HepG2 (cell line): ENCODE measurements around the gene MMP25. TPM values are rescaled to one million over a fixed set of nuclear protein-coding genes. Genes with fewer than 3 reads are reported as not detected.
A peak's percentile ranks its signal among the peaks of the same experiment; 100 is the strongest.

ENCODE experiments used
- CBX2 ChIP-seq, 2 experiments: fragments of 200-600 bp in 1 of 2; sonication (generic); formaldehyde crosslinking in 1 of 2; IDR thresholded peaks; 2 replicates each; pipeline versions ENCODE4 v1.7.0 to v1.8.1; 2018 to 2022; ENCODE audit warnings: low read depth in 2 of 2, low read length in 1 of 2, mild to moderate bottlenecking in 1 of 2, missing genetic modification reagents in 1 of 2
- CCAR2 ChIP-seq: fragments of 200-400 bp; formaldehyde crosslinking; optimal IDR thresholded peaks from 2 replicates; pipeline ENCODE3; 2018; ENCODE audit warnings: low read depth, mild to moderate bottlenecking, low read length, moderate library complexity
- GZF1 ChIP-seq: sonication (generic); formaldehyde crosslinking; IDR thresholded peaks from 2 replicates; pipeline ENCODE4 v1.5.1; 2020; ENCODE audit warnings: mild to moderate bottlenecking, missing genetic modification reagents
- IRX3 ChIP-seq: sonication (generic); formaldehyde crosslinking; IDR thresholded peaks from 2 replicates; pipeline ENCODE4 v1.8.1; 2023; ENCODE audit warnings: mild to moderate bottlenecking, low read depth, missing genetic modification reagents, borderline replicate concordance
- RBM39 ChIP-seq: fragments of 200-400 bp; formaldehyde crosslinking; IDR thresholded peaks from one replicate; pipeline ENCODE4 v1.6.1; 2018; ENCODE audit warnings: antibody characterized with exemption, mild to moderate bottlenecking, low read depth, low read length; ENCODE audit not compliant: poor library complexity, severe bottlenecking
- SMYD3 ChIP-seq: sonication (generic); formaldehyde crosslinking; IDR thresholded peaks from 2 replicates; pipeline ENCODE4 v1.8.1; 2023; ENCODE audit warnings: mild to moderate bottlenecking, missing genetic modification reagents
- ZNF232 ChIP-seq: sonication (generic); formaldehyde crosslinking; IDR thresholded peaks from 2 replicates; pipeline ENCODE4 v1.4.0; 2020; ENCODE audit warnings: missing genetic modification reagents, borderline replicate concordance
- ZNF326 ChIP-seq: sonication (generic); formaldehyde crosslinking; IDR thresholded peaks from 2 replicates; pipeline ENCODE4 v1.4.0; 2020; ENCODE audit warnings: missing genetic modification reagents, borderline replicate concordance
- ZNF546 ChIP-seq: sonication (generic); formaldehyde crosslinking; conservative IDR thresholded peaks from 2 replicates; pipeline ENCODE4 v1.8.1; 2023; ENCODE audit warnings: mild to moderate bottlenecking, missing genetic modification reagents
- ZNF749 ChIP-seq: sonication (generic); formaldehyde crosslinking; IDR thresholded peaks from 2 replicates; pipeline ENCODE4 v1.8.0; 2022; ENCODE audit warnings: mild to moderate bottlenecking, missing genetic modification reagents, moderate library complexity, borderline replicate concordance
- ZNF850 ChIP-seq: sonication (generic); formaldehyde crosslinking; conservative IDR thresholded peaks from 2 replicates; pipeline ENCODE4 v1.9.0; 2021; ENCODE audit warnings: mild to moderate bottlenecking, missing genetic modification reagents
- ZSCAN29 ChIP-seq: sonication (generic); formaldehyde crosslinking; conservative IDR thresholded peaks from 2 replicates; pipeline ENCODE4 v1.4.0; 2020; ENCODE audit warnings: mild to moderate bottlenecking, missing genetic modification reagents
- polyA plus RNA-seq, 8 experiments: library from polyadenylated mRNA; depleted of rRNA in 3 of 8; stranded (reverse) in 7 of 8; unstranded in 1 of 8; fragments of >200 nt; fragmentation: Illumina TruSeq in 4 of 8; extraction: Trizol in 4 of 8; gene quantifications; 2 replicates each; pipeline versions ENCODE4 v1.2.1 to v1.2.3, GENCODE V29; 2011 to 2016; ENCODE audit warnings: low read depth in 4 of 8, missing spikeins in 1 of 8, mixed read lengths in 1 of 8; ENCODE audit not compliant: insufficient read depth in 1 of 8
- total RNA-seq, 5 experiments: library from RNA; depleted of rRNA; stranded (reverse); fragments of >200 nt; fragmentation: Illumina TruSeq; extraction: Trizol; gene quantifications; 2 replicates each; pipeline ENCODE4 v1.2.3, GENCODE V29; 2016; ENCODE audit warnings: low read depth in 1 of 5
- TF ChIP-seq, protein P1 (sequence below): IDR thresholded peaks from 2 replicates; pipeline ENCODE4 v1.4.0; 2020; ENCODE audit warnings: mild to moderate bottlenecking, missing genetic modification reagents
- TF ChIP-seq, protein P2 (sequence below): sonication (generic); formaldehyde crosslinking; IDR thresholded peaks from 2 replicates; pipeline ENCODE4 v1.5.0; 2020; ENCODE audit warnings: missing genetic modification reagents, mild to moderate bottlenecking, borderline replicate concordance
- TF ChIP-seq, protein P3 (sequence below), 2 experiments: sonication (generic) in 1 of 2; formaldehyde crosslinking in 1 of 2; IDR thresholded peaks; 2 replicates each; pipeline versions ENCODE4 v1.4.0 to v1.6.1; 2018 to 2020; ENCODE audit warnings: missing genetic modification reagents in 2 of 2, borderline replicate concordance in 1 of 2, low read depth in 1 of 2, mild to moderate bottlenecking in 1 of 2, missing biosample characterization in 1 of 2
- TF ChIP-seq, protein P4 (sequence below): sonication (generic); formaldehyde crosslinking; IDR thresholded peaks from 2 replicates; pipeline ENCODE4 v1.4.0; 2020; ENCODE audit warnings: missing genetic modification reagents

The MMP25 gene
- total and polyA plus RNA-seq, 2 of the 13 experiments (the other 11 are each of a cell fraction or from before 2014, with no cell fraction given): 0.04 to 0.08 TPM

DNA sequence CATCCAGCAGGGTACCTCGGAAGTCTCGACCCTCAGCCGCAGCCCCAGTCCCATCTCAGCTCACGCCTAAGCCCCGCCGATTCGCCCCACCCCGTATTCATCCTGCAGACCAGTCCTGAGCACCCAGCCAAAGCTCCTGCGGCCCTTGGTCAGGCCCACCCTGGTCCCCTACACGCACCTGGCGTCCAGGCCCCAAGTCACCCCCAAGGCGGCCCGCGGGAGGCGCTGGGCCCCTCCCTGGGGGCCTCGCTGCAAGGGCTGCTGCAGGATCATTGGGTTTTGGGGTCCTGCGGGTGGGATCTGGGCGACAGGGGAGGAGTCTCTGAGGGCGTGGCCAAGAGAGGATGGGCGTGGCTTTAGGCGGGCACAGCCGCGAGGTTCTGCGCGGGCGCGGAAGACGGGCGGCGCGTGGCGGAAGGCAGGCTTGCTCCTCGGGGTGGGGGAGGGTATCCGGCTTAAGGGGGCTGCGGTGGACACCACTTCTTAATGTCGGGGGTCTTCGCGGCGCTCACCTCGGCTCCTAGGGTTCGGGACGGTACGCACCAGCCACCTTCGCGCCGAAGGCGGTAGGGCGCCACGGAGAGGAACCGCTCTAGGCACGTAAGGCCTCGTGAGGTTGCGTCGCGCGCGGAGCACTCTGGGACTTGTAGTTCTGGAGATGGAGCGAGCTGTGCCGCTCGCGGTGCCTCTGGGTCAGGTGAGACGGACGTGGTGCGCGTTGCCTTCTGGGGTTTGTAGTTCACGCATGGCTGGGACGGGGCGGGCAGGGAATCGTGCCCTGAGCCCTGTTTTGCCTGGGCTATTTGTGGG lies 22.5 kb upstream of the MMP25 start, which contains the start of the genes HCFC1R1 and THOC6 (continued):
- TF ChIP-seq ZNF749 (no peak), ZNF232 (peak; percentile 63; the same call in 1 of the 2 replicates), ZNF546 (no peak; the same call in 1 of the 2 replicates), SMYD3 (peak; percentile 92), GZF1 (CRISPR knock-in tag) (0 out of 2 replicates have a peak, but pooled peaks have one; percentile 34), ZNF326 (CRISPR knock-in tag) (peak; percentile 83; the same call in 1 of the 2 replicates), CBX2 (IDR thresholded peaks at IDR 0.05; ENCODE audit: low read depth, low read length) (no peak), CBX2 (CRISPR knock-in tag; IDR thresholded peaks at IDR 0.05; ENCODE audit: low read depth) (no peak), CCAR2 (no peak), ZSCAN29 (CRISPR knock-in tag) (no peak), IRX3 (peak; percentile 86; the same call in 1 of the 2 replicates), RBM39 (no peak), ZNF850 (CRISPR knock-in tag) (no peak)
- TF ChIP-seq, protein P1, sequence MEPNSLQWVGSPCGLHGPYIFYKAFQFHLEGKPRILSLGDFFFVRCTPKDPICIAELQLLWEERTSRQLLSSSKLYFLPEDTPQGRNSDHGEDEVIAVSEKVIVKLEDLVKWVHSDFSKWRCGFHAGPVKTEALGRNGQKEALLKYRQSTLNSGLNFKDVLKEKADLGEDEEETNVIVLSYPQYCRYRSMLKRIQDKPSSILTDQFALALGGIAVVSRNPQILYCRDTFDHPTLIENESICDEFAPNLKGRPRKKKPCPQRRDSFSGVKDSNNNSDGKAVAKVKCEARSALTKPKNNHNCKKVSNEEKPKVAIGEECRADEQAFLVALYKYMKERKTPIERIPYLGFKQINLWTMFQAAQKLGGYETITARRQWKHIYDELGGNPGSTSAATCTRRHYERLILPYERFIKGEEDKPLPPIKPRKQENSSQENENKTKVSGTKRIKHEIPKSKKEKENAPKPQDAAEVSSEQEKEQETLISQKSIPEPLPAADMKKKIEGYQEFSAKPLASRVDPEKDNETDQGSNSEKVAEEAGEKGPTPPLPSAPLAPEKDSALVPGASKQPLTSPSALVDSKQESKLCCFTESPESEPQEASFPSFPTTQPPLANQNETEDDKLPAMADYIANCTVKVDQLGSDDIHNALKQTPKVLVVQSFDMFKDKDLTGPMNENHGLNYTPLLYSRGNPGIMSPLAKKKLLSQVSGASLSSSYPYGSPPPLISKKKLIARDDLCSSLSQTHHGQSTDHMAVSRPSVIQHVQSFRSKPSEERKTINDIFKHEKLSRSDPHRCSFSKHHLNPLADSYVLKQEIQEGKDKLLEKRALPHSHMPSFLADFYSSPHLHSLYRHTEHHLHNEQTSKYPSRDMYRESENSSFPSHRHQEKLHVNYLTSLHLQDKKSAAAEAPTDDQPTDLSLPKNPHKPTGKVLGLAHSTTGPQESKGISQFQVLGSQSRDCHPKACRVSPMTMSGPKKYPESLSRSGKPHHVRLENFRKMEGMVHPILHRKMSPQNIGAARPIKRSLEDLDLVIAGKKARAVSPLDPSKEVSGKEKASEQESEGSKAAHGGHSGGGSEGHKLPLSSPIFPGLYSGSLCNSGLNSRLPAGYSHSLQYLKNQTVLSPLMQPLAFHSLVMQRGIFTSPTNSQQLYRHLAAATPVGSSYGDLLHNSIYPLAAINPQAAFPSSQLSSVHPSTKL (CRISPR knock-in tag): peak; percentile 50; the same call in 1 of the 2 replicates
- TF ChIP-seq, protein P2, sequence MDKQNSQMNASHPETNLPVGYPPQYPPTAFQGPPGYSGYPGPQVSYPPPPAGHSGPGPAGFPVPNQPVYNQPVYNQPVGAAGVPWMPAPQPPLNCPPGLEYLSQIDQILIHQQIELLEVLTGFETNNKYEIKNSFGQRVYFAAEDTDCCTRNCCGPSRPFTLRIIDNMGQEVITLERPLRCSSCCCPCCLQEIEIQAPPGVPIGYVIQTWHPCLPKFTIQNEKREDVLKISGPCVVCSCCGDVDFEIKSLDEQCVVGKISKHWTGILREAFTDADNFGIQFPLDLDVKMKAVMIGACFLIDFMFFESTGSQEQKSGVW (CRISPR knock-in tag): no peak
- TF ChIP-seq, protein P3, sequence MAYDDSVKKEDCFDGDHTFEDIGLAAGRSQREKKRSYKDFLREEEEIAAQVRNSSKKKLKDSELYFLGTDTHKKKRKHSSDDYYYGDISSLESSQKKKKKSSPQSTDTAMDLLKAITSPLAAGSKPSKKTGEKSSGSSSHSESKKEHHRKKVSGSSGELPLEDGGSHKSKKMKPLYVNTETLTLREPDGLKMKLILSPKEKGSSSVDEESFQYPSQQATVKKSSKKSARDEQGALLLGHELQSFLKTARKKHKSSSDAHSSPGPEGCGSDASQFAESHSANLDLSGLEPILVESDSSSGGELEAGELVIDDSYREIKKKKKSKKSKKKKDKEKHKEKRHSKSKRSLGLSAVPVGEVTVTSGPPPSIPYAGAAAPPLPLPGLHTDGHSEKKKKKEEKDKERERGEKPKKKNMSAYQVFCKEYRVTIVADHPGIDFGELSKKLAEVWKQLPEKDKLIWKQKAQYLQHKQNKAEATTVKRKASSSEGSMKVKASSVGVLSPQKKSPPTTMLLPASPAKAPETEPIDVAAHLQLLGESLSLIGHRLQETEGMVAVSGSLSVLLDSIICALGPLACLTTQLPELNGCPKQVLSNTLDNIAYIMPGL (CRISPR knock-in tag; IDR thresholded peaks at IDR 0.05; ENCODE audit: borderline replicate concordance in 1 of 2, low read depth in 1 of 2): peak; percentile 49 to 75; a peak in 3 of 4 replicates
- TF ChIP-seq, protein P4, sequence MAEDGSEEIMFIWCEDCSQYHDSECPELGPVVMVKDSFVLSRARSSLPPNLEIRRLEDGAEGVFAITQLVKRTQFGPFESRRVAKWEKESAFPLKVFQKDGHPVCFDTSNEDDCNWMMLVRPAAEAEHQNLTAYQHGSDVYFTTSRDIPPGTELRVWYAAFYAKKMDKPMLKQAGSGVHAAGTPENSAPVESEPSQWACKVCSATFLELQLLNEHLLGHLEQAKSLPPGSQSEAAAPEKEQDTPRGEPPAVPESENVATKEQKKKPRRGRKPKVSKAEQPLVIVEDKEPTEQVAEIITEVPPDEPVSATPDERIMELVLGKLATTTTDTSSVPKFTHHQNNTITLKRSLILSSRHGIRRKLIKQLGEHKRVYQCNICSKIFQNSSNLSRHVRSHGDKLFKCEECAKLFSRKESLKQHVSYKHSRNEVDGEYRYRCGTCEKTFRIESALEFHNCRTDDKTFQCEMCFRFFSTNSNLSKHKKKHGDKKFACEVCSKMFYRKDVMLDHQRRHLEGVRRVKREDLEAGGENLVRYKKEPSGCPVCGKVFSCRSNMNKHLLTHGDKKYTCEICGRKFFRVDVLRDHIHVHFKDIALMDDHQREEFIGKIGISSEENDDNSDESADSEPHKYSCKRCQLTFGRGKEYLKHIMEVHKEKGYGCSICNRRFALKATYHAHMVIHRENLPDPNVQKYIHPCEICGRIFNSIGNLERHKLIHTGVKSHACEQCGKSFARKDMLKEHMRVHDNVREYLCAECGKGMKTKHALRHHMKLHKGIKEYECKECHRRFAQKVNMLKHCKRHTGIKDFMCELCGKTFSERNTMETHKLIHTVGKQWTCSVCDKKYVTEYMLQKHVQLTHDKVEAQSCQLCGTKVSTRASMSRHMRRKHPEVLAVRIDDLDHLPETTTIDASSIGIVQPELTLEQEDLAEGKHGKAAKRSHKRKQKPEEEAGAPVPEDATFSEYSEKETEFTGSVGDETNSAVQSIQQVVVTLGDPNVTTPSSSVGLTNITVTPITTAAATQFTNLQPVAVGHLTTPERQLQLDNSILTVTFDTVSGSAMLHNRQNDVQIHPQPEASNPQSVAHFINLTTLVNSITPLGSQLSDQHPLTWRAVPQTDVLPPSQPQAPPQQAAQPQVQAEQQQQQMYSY (CRISPR knock-in tag): no peak
